ENCODE data around the gene ARID1B.

- TF ChIP-seq POLR2A (IDR thresholded peaks at IDR 0.05), result no peak
- TF ChIP-seq CTCF (IDR thresholded peaks at IDR 0.05), result no peak
Observed at GRCh38 chr6:156814036-156814581, 36.9 kb downstream of the ARID1B start.

All from adrenal gland (tissue), 5 donors.